ENCODE results near the gene DOK6.
A peak's percentile ranks its signal among the peaks of the same experiment; 100 is the strongest.

DOK6 gene

GRCh38 chr18:69528435-69528834 is 127.7 kb downstream of the DOK6 start:
- no peak overlapping the region for H2AFZ ChIP-seq (ENCODE audit: low read depth, low read length)
- H3K4me3 ChIP-seq (ENCODE audit: low read length), result no peak overlapping the region
- H3K36me3 ChIP-seq (ENCODE audit: insufficient read depth, low read length), result no peaks in the 10 kb centered on the region
- H3K9me3 ChIP-seq (ENCODE audit: low read length), result no peaks in the 10 kb centered on the region
- H3K4me1 ChIP-seq (ENCODE audit: insufficient read depth, low read length), result no peaks in the 10 kb centered on the region
- no peaks in the 10 kb centered on the region for H3K27me3 ChIP-seq (ENCODE audit: insufficient read depth, low read length)

GRCh38 chr18:69529151-69529550 is 128.5 kb downstream of the DOK6 start:
- Histone ChIP-seq H3K9me3 (ENCODE audit: low read length) (no peaks in the 10 kb centered on the region), H2AFZ (ENCODE audit: low read depth, low read length) (no peak overlapping the region), H3K4me3 (ENCODE audit: low read length) (no peak overlapping the region), H3K4me1 (ENCODE audit: insufficient read depth, low read length) (no peaks in the 10 kb centered on the region), H3K27me3 (ENCODE audit: insufficient read depth, low read length) (no peaks in the 10 kb centered on the region), H3K36me3 (ENCODE audit: insufficient read depth, low read length) (no peaks in the 10 kb centered on the region)

- Histone ChIP-seq H3K9me3 (ENCODE audit: low read length) (no peaks in the 10 kb centered on the region), H3K4me1 (ENCODE audit: insufficient read depth, low read length) (no peaks in the 10 kb centered on the region), H3K27me3 (ENCODE audit: insufficient read depth, low read length) (no peaks in the 10 kb centered on the region), H3K4me3 (ENCODE audit: low read length) (no peak overlapping the region), H3K36me3 (ENCODE audit: insufficient read depth, low read length) (no peaks in the 10 kb centered on the region), H2AFZ (ENCODE audit: low read depth, low read length) (no peak overlapping the region)
Observed at GRCh38 chr18:69531973-69532372, 131.3 kb downstream of the DOK6 start.

GRCh38 chr18:69537183-69537582 is 136.5 kb downstream of the DOK6 start:
- H3K4me3 ChIP-seq (ENCODE audit: low read length), result no peak overlapping the region
- H3K9me3 ChIP-seq (ENCODE audit: low read length), result no peaks in the 10 kb centered on the region
- H2AFZ ChIP-seq (ENCODE audit: low read depth, low read length), result peak overlapping the region; percentile 15
- H3K36me3 ChIP-seq (ENCODE audit: insufficient read depth, low read length), result no peaks in the 10 kb centered on the region
- H3K4me1 ChIP-seq (ENCODE audit: insufficient read depth, low read length), result peaks cover 4% of the 10 kb centered on the region
- H3K27me3 ChIP-seq (ENCODE audit: insufficient read depth, low read length), result no peaks in the 10 kb centered on the region

GRCh38 chr18:69538849-69539248 is 138.2 kb downstream of the DOK6 start:
- Histone ChIP-seq H3K4me3 (ENCODE audit: low read length) (no peak overlapping the region), H3K36me3 (ENCODE audit: insufficient read depth, low read length) (no peaks in the 10 kb centered on the region), H3K9me3 (ENCODE audit: low read length) (no peaks in the 10 kb centered on the region)

GRCh38 chr18:69539404-69539803 is 138.7 kb downstream of the DOK6 start:
- Histone ChIP-seq H3K4me1 (ENCODE audit: insufficient read depth, low read length) (peaks cover 4% of the 10 kb centered on the region), H3K36me3 (ENCODE audit: insufficient read depth, low read length) (no peaks in the 10 kb centered on the region), H3K27me3 (ENCODE audit: insufficient read depth, low read length) (no peaks in the 10 kb centered on the region)

More at GRCh38 chr18:69538849-69539248, 138.2 kb downstream of the DOK6 start:
- no peaks in the 10 kb centered on the region for H3K27me3 ChIP-seq (ENCODE audit: insufficient read depth, low read length)
- no peak overlapping the region for H2AFZ ChIP-seq (ENCODE audit: low read depth, low read length)
- peaks cover 4% of the 10 kb centered on the region for H3K4me1 ChIP-seq (ENCODE audit: insufficient read depth, low read length)

GRCh38 chr18:69556228-69556627 is 155.5 kb downstream of the DOK6 start:
- Histone ChIP-seq H3K36me3 (ENCODE audit: insufficient read depth, low read length) (no peaks in the 10 kb centered on the region), H2AFZ (ENCODE audit: low read depth, low read length) (no peak overlapping the region), H3K4me1 (ENCODE audit: insufficient read depth, low read length) (no peaks in the 10 kb centered on the region), H3K27me3 (ENCODE audit: insufficient read depth, low read length) (no peaks in the 10 kb centered on the region), H3K4me3 (ENCODE audit: low read length) (no peak overlapping the region), H3K9me3 (ENCODE audit: low read length) (no peaks in the 10 kb centered on the region)

More at GRCh38 chr18:69539404-69539803, 138.7 kb downstream of the DOK6 start:
- no peak overlapping the region for H2AFZ ChIP-seq (ENCODE audit: low read depth, low read length)
- H3K9me3 ChIP-seq (ENCODE audit: low read length), result no peaks in the 10 kb centered on the region
- H3K4me3 ChIP-seq (ENCODE audit: low read length), result no peak overlapping the region

GRCh38 chr18:69557282-69557681 is 156.6 kb downstream of the DOK6 start:
- no peak overlapping the region for H2AFZ ChIP-seq (ENCODE audit: low read depth, low read length)

GRCh38 chr18:69558052-69558451 is 157.4 kb downstream of the DOK6 start:
- Histone ChIP-seq H3K4me3 (ENCODE audit: low read length) (no peak overlapping the region), H3K36me3 (ENCODE audit: insufficient read depth, low read length) (no peaks in the 10 kb centered on the region), H2AFZ (ENCODE audit: low read depth, low read length) (no peak overlapping the region), H3K4me1 (ENCODE audit: insufficient read depth, low read length) (no peaks in the 10 kb centered on the region), H3K27me3 (ENCODE audit: insufficient read depth, low read length) (no peaks in the 10 kb centered on the region), H3K9me3 (ENCODE audit: low read length) (no peaks in the 10 kb centered on the region)

More at GRCh38 chr18:69557282-69557681, 156.6 kb downstream of the DOK6 start:
- no peak overlapping the region for H3K4me3 ChIP-seq (ENCODE audit: low read length)
- no peaks in the 10 kb centered on the region for H3K36me3 ChIP-seq (ENCODE audit: insufficient read depth, low read length)
- no peaks in the 10 kb centered on the region for H3K9me3 ChIP-seq (ENCODE audit: low read length)
- H3K4me1 ChIP-seq (ENCODE audit: insufficient read depth, low read length), result no peaks in the 10 kb centered on the region
- H3K27me3 ChIP-seq (ENCODE audit: insufficient read depth, low read length), result no peaks in the 10 kb centered on the region

GRCh38 chr18:69559604-69560003 is 158.9 kb downstream of the DOK6 start:
- no peaks in the 10 kb centered on the region for H3K9me3 ChIP-seq (ENCODE audit: low read length)
- H3K4me3 ChIP-seq (ENCODE audit: low read length), result no peak overlapping the region
- H3K36me3 ChIP-seq (ENCODE audit: insufficient read depth, low read length), result no peaks in the 10 kb centered on the region
- H2AFZ ChIP-seq (ENCODE audit: low read depth, low read length), result no peak overlapping the region
- H3K27me3 ChIP-seq (ENCODE audit: insufficient read depth, low read length), result no peaks in the 10 kb centered on the region
- H3K4me1 ChIP-seq (ENCODE audit: insufficient read depth, low read length), result no peaks in the 10 kb centered on the region

GRCh38 chr18:69564602-69565001 is 163.9 kb downstream of the DOK6 start:
- Histone ChIP-seq H3K9me3 (ENCODE audit: low read length) (peaks cover 16% of the 10 kb centered on the region), H2AFZ (ENCODE audit: low read depth, low read length) (no peak overlapping the region), H3K4me3 (ENCODE audit: low read length) (no peak overlapping the region), H3K27me3 (ENCODE audit: insufficient read depth, low read length) (no peaks in the 10 kb centered on the region), H3K36me3 (ENCODE audit: insufficient read depth, low read length) (no peaks in the 10 kb centered on the region), H3K4me1 (ENCODE audit: insufficient read depth, low read length) (no peaks in the 10 kb centered on the region)

GRCh38 chr18:69567813-69568488 is 167.3 kb downstream of the DOK6 start:
- Histone ChIP-seq H3K9me3 (ENCODE audit: low read length) (peaks cover 18% of the 10 kb centered on the region), H3K4me1 (ENCODE audit: insufficient read depth, low read length) (no peaks in the 10 kb centered on the region), H2AFZ (ENCODE audit: low read depth, low read length) (no peak overlapping the region), H3K4me3 (ENCODE audit: low read length) (no peak overlapping the region), H3K36me3 (ENCODE audit: insufficient read depth, low read length) (no peaks in the 10 kb centered on the region), H3K27me3 (ENCODE audit: insufficient read depth, low read length) (no peaks in the 10 kb centered on the region)

GRCh38 chr18:69569133-69569532 is 168.4 kb downstream of the DOK6 start:
- Histone ChIP-seq H3K36me3 (ENCODE audit: insufficient read depth, low read length) (no peaks in the 10 kb centered on the region), H3K27me3 (ENCODE audit: insufficient read depth, low read length) (no peaks in the 10 kb centered on the region), H3K4me3 (ENCODE audit: low read length) (no peak overlapping the region), H3K9me3 (ENCODE audit: low read length) (peaks cover 18% of the 10 kb centered on the region), H3K4me1 (ENCODE audit: insufficient read depth, low read length) (no peaks in the 10 kb centered on the region), H2AFZ (ENCODE audit: low read depth, low read length) (no peak overlapping the region)

GRCh38 chr18:69574401-69574800 is 173.7 kb downstream of the DOK6 start:
- Histone ChIP-seq H3K4me1 (ENCODE audit: insufficient read depth, low read length) (no peaks in the 10 kb centered on the region), H3K27me3 (ENCODE audit: insufficient read depth, low read length) (no peaks in the 10 kb centered on the region), H3K36me3 (ENCODE audit: insufficient read depth, low read length) (no peaks in the 10 kb centered on the region), H3K4me3 (ENCODE audit: low read length) (no peak overlapping the region), H3K9me3 (ENCODE audit: low read length) (peaks cover 3% of the 10 kb centered on the region), H2AFZ (ENCODE audit: low read depth, low read length) (no peak overlapping the region)
